Measurements from ENCODE around the gene CHGA.

- TF ChIP-seq POLR2AphosphoS5 (IDR thresholded peaks at IDR 0.05) = no peak
- TF ChIP-seq, protein P1, sequence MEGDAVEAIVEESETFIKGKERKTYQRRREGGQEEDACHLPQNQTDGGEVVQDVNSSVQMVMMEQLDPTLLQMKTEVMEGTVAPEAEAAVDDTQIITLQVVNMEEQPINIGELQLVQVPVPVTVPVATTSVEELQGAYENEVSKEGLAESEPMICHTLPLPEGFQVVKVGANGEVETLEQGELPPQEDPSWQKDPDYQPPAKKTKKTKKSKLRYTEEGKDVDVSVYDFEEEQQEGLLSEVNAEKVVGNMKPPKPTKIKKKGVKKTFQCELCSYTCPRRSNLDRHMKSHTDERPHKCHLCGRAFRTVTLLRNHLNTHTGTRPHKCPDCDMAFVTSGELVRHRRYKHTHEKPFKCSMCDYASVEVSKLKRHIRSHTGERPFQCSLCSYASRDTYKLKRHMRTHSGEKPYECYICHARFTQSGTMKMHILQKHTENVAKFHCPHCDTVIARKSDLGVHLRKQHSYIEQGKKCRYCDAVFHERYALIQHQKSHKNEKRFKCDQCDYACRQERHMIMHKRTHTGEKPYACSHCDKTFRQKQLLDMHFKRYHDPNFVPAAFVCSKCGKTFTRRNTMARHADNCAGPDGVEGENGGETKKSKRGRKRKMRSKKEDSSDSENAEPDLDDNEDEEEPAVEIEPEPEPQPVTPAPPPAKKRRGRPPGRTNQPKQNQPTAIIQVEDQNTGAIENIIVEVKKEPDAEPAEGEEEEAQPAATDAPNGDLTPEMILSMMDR (IDR thresholded peaks at IDR 0.05) = no peak
- TF ChIP-seq POLR2A (IDR thresholded peaks at IDR 0.05) = no peak
These were observed at the start of gene CHGA for GRCh38 chr14:92922883-92923743.
